Mammary epithelial cell (primary cell): ENCODE measurements around the gene UBASH3A.

Experiments
- CTCF ChIP-seq, 2 donors: IDR thresholded peaks in 1 of 2; conservative IDR thresholded peaks in 1 of 2; 2 replicates each; pipeline ENCODE4 v1.5.1; 2011 to 2012; ENCODE audit warnings: inconsistent platforms in 2 of 2, low read length in 2 of 2, mild to moderate bottlenecking in 2 of 2, control low read depth in 1 of 2, low read depth in 1 of 2; ENCODE audit not compliant: insufficient read depth in 1 of 2; ENCODE audit errors: extremely low read depth in 1 of 2
- EZH2 ChIP-seq: IDR thresholded peaks from 2 replicates; pipeline ENCODE4 v1.6.1; 2012; ENCODE audit warnings: low read length, inconsistent platforms, borderline replicate concordance

GRCh38 chr21:42391297-42391696 is 12.4 kb upstream of the UBASH3A start:
- TF ChIP-seq CTCF (conservative IDR thresholded peaks at IDR 0.05 in 1 of 2, IDR thresholded peaks at IDR 0.05 in 1 of 2; ENCODE audit: extremely low read depth in 1 of 2, insufficient read depth in 1 of 2, low read depth in 1 of 2, low read length in 2 of 2) (no peak), EZH2 (no peak)
